Measurements from ENCODE around the gene PDE7B.

Gene PDE7B

GRCh38 chr6:135891710-135892109 lies 40.2 kb downstream of the PDE7B start:
- DNase-seq: no peak

GRCh38 chr6:135895231-135895911 lies 43.9 kb downstream of the PDE7B start:
- DNase-seq: no peak

GRCh38 chr6:135897087-135897486 lies 45.6 kb downstream of the PDE7B start:
- no peak for DNase-seq

- DNase-seq: peak in 4 of 6 experiments; percentile 22 to 54 (median 36)
Measured at GRCh38 chr6:135901774-135902524, 50.4 kb downstream of the PDE7B start.

- no peak for DNase-seq
Measured at GRCh38 chr6:135902756-135903331, 51.3 kb downstream of the PDE7B start.

- DNase-seq: no peak
Measured at GRCh38 chr6:135904666-135905065, 53.2 kb downstream of the PDE7B start.

GRCh38 chr6:135905604-135906300 lies 54.3 kb downstream of the PDE7B start:
- no peak for DNase-seq

- DNase-seq: no peak
Measured at GRCh38 chr6:135906542-135906941, 55.0 kb downstream of the PDE7B start.

- DNase-seq: no peak
Measured at GRCh38 chr6:135906972-135907465, 55.5 kb downstream of the PDE7B start.

GRCh38 chr6:135909737-135910387 lies 58.4 kb downstream of the PDE7B start:
- peak; percentile 14 to 81 (median 40) for DNase-seq

GRCh38 chr6:135910790-135911618 lies 59.5 kb downstream of the PDE7B start:
- no peak for DNase-seq

GRCh38 chr6:135913785-135914184 lies 62.3 kb downstream of the PDE7B start:
- DNase-seq: no peak

- DNase-seq: no peak
Measured at GRCh38 chr6:135919026-135919425, 67.5 kb downstream of the PDE7B start.

GRCh38 chr6:135920689-135921088 lies 69.2 kb downstream of the PDE7B start:
- no peak for DNase-seq

GRCh38 chr6:135921188-135921587 lies 69.7 kb downstream of the PDE7B start:
- DNase-seq: no peak

- no peak for DNase-seq
Measured at GRCh38 chr6:135922174-135922573, 70.7 kb downstream of the PDE7B start.

GRCh38 chr6:135922746-135923145 lies 71.2 kb downstream of the PDE7B start:
- DNase-seq: no peak

GRCh38 chr6:135932651-135933050 lies 81.2 kb downstream of the PDE7B start:
- no peak for DNase-seq

- no peak for DNase-seq
Measured at GRCh38 chr6:135935941-135936601, 84.6 kb downstream of the PDE7B start.

GRCh38 chr6:135936606-135937005 lies 85.1 kb downstream of the PDE7B start:
- no peak for DNase-seq

GRCh38 chr6:135937106-135937505 lies 85.6 kb downstream of the PDE7B start:
- no peak for DNase-seq
